H9 (cell line): ENCODE data around the gene FBLL1. TPM values are rescaled to one million over a fixed set of nuclear protein-coding genes. Genes with fewer than 3 reads are reported as not detected.

Source experiments
- DNase-seq: peaks from one replicate; pipeline ENCODE4 v3.0.0-alpha.2; 2017
- H2AFZ ChIP-seq: one replicate; pipeline ENCODE4 v1.6.1; 2013; ENCODE audit warnings: mild to moderate bottlenecking, low read length, control low read depth, moderate library complexity
- H2AK5ac ChIP-seq: 2 replicates; pipeline ENCODE4 v1.6.1; 2013; ENCODE audit warnings: low read length, control low read depth, mixed read lengths; ENCODE audit not compliant: insufficient read length
- H2BK120ac ChIP-seq: one replicate; pipeline ENCODE4 v1.6.1; 2013; ENCODE audit warnings: low read depth, mild to moderate bottlenecking, low read length, control low read depth, inconsistent platforms; ENCODE audit not compliant: poor library complexity, severe bottlenecking
- H2BK12ac ChIP-seq: 2 replicates; pipeline ENCODE4 v1.6.1; 2013; ENCODE audit warnings: low read length, control low read depth, mixed read lengths, low read depth; ENCODE audit not compliant: insufficient read length
- H2BK15ac ChIP-seq: 2 replicates; pipeline ENCODE4 v1.6.1; 2013; ENCODE audit warnings: low read depth, low read length, control low read depth
- H2BK20ac ChIP-seq: one replicate; pipeline ENCODE4 v1.6.1; 2013; ENCODE audit warnings: low read depth, mild to moderate bottlenecking, low read length, control low read depth, inconsistent platforms; ENCODE audit not compliant: poor library complexity, severe bottlenecking
- H2BK5ac ChIP-seq: 2 replicates; pipeline ENCODE4 v1.6.1; 2013; ENCODE audit warnings: low read length, control low read depth, mixed read lengths; ENCODE audit not compliant: insufficient read length
- H3K14ac ChIP-seq: 2 replicates; pipeline ENCODE4 v1.6.1; 2013; ENCODE audit warnings: low read length, control low read depth; ENCODE audit not compliant: insufficient read depth
- H3K18ac ChIP-seq: 2 replicates; pipeline ENCODE4 v1.6.1; 2013; ENCODE audit warnings: low read depth, mild to moderate bottlenecking, mixed read lengths, low read length, control low read depth; ENCODE audit not compliant: insufficient read length
- H3K23ac ChIP-seq: 2 replicates; pipeline ENCODE4 v1.6.1; 2013; ENCODE audit warnings: low read length, control low read depth, mixed read lengths, low read depth; ENCODE audit not compliant: insufficient read length
- H3K23me2 ChIP-seq: 2 replicates; pipeline ENCODE4 v1.6.1; 2013; ENCODE audit warnings: low read depth, mild to moderate bottlenecking, mixed read lengths, low read length, control low read depth; ENCODE audit not compliant: insufficient read length, poor library complexity, severe bottlenecking
- H3K27ac ChIP-seq: 2 replicates; pipeline ENCODE4 v1.5.1; 2013; ENCODE audit warnings: low read length, control low read depth, mixed read lengths, low read depth; ENCODE audit not compliant: insufficient read length
- H3K27me3 ChIP-seq: 2 replicates; pipeline ENCODE4 v1.6.1; 2013; ENCODE audit warnings: low read length, control low read depth, inconsistent platforms; ENCODE audit not compliant: insufficient read depth
- H3K4ac ChIP-seq: 2 replicates; pipeline ENCODE4 v1.6.1; 2013; ENCODE audit warnings: low read depth, mild to moderate bottlenecking, control low read depth, inconsistent platforms, low read length, moderate library complexity
- H3K4me1 ChIP-seq: 2 replicates; pipeline ENCODE4 v1.6.1; 2013; ENCODE audit warnings: low read length, control low read depth, inconsistent platforms; ENCODE audit not compliant: insufficient read depth
- H3K4me2 ChIP-seq: 2 replicates; pipeline ENCODE4 v1.6.1; 2013; ENCODE audit warnings: low read length, control low read depth, mixed read lengths; ENCODE audit not compliant: insufficient read length, insufficient read depth
- H3K56ac ChIP-seq: 2 replicates; pipeline ENCODE4 v1.6.1; 2013; ENCODE audit warnings: low read depth, mild to moderate bottlenecking, mixed read lengths, low read length, control low read depth; ENCODE audit not compliant: insufficient read length
- H3K79me1 ChIP-seq: 2 replicates; pipeline ENCODE4 v1.6.1; 2013; ENCODE audit warnings: low read depth, mild to moderate bottlenecking, moderate library complexity, low read length, control low read depth, inconsistent platforms; ENCODE audit not compliant: insufficient read depth, poor library complexity, severe bottlenecking
- H3K79me2 ChIP-seq: 2 replicates; pipeline ENCODE4 v1.6.1; 2013; ENCODE audit warnings: low read length, control low read depth, inconsistent platforms; ENCODE audit not compliant: insufficient read depth
- H3K9ac ChIP-seq: 2 replicates; pipeline ENCODE4 v1.6.1; 2013; ENCODE audit warnings: low read length, control low read depth, mixed read lengths; ENCODE audit not compliant: insufficient read length; ENCODE audit errors: extremely low read depth
- H3K9me3 ChIP-seq: one replicate; pipeline ENCODE4 v1.6.1; 2013; ENCODE audit warnings: low read depth, low read length, inconsistent platforms; ENCODE audit not compliant: control insufficient read depth
- H3T11ph ChIP-seq: one replicate; pipeline ENCODE4 v1.6.1; 2013; ENCODE audit warnings: mild to moderate bottlenecking, low read length, control low read depth, inconsistent platforms
- H4K20me1 ChIP-seq: one replicate; pipeline ENCODE4 v1.6.1; 2013; ENCODE audit not compliant: control insufficient read depth, insufficient read length, insufficient read depth
- H4K5ac ChIP-seq: 2 replicates; pipeline ENCODE4 v1.6.1; 2013; ENCODE audit warnings: low read depth, mild to moderate bottlenecking, mixed read lengths, low read length, control low read depth; ENCODE audit not compliant: insufficient read length
- H4K8ac ChIP-seq: replicated peaks from 2 replicates; pipeline ENCODE4 v1.6.1; 2013; ENCODE audit warnings: low read length, control low read depth, mixed read lengths, low read depth; ENCODE audit not compliant: insufficient read length
- H4K91ac ChIP-seq: 2 replicates; pipeline ENCODE4 v1.6.1; 2013; ENCODE audit warnings: low read depth, mild to moderate bottlenecking, moderate library complexity, mixed read lengths, low read length, control low read depth; ENCODE audit not compliant: insufficient read length
- H3K27ac Mint-ChIP-seq, 3 experiments: 2 replicates in 2 of 3; 3 replicates in 1 of 3; pipeline ENCODE4 v1.8.0; 2020 to 2021; ENCODE audit warnings: mixed read lengths in 3 of 3, mild to moderate bottlenecking in 1 of 3, moderate library complexity in 1 of 3
- H3K27me3 Mint-ChIP-seq: 2 replicates; pipeline ENCODE4 v1.8.0; 2021; ENCODE audit warnings: low read depth, mild to moderate bottlenecking, moderate library complexity, mixed read lengths
- H3K36me3 Mint-ChIP-seq, 3 experiments: 2 replicates in 2 of 3; 3 replicates in 1 of 3; pipeline ENCODE4 v1.8.0; 2020 to 2021; ENCODE audit warnings: low read depth in 3 of 3, mixed read lengths in 3 of 3; ENCODE audit not compliant: insufficient read depth in 1 of 3
- H3K4me1 Mint-ChIP-seq, 2 experiments: 2 replicates each; pipeline ENCODE4 v1.8.0; 2020; ENCODE audit warnings: mixed read lengths in 2 of 2
- H3K4me3 Mint-ChIP-seq, 2 experiments: 2 replicates in 1 of 2; 3 replicates in 1 of 2; pipeline ENCODE4 v1.8.0; 2020 to 2021; ENCODE audit warnings: mild to moderate bottlenecking in 2 of 2, mixed read lengths in 2 of 2, moderate library complexity in 1 of 2
- H3K9me3 Mint-ChIP-seq, 2 experiments: 2 replicates in 1 of 2; 3 replicates in 1 of 2; pipeline ENCODE4 v1.8.0; 2020; ENCODE audit warnings: mild to moderate bottlenecking in 2 of 2, mixed read lengths in 2 of 2, moderate library complexity in 1 of 2
- CTCF ChIP-seq: fragments of 200-600 bp; sonication (generic); conservative IDR thresholded peaks from 3 replicates; pipeline ENCODE4 v1.8.0; 2021; ENCODE audit warnings: antibody characterized with exemption, mild to moderate bottlenecking
- WGBS: extraction: QIAGEN DNeasy Blood & Tissue Kit; methylation state at CpG from one replicate; pipeline ENCODE4 v1.1.7; 2013; ENCODE audit warnings: missing lambda C conversion rate, low lambda C conversion rate, mixed read lengths; ENCODE audit not compliant: insufficient read length; ENCODE audit errors: extremely low coverage; 5-methylcytosine and 5-hydroxymethylcytosine counted together
- total RNA-seq: library from RNA; stranded (reverse); gene quantifications from 2 replicates; pipeline ENCODE4 v1.2.1, GENCODE V29; 2021

Gene FBLL1
- total RNA-seq, 1 experiment from 2014 or later = 3.6 TPM

- no peak overlapping the region for H2BK20ac ChIP-seq
- no peak overlapping the region for H3K4me2 ChIP-seq
- no peaks in the 10 kb centered on the region for H3K4me1 ChIP-seq
- H2BK120ac ChIP-seq = no peak overlapping the region
- no peak overlapping the region for H4K5ac ChIP-seq
- H3K9me3 ChIP-seq = no peaks in the 10 kb centered on the region
- no peaks in the 10 kb centered on the region for H4K20me1 ChIP-seq
- H3K4ac ChIP-seq = no peak overlapping the region
- H3T11ph ChIP-seq = no peak overlapping the region
- Mint-ChIP-seq H3K27me3 (no peaks in the 10 kb centered on the region), H3K27ac (no peak overlapping the region), H3K36me3 (peaks cover 52 to 90% (median 81%) of the 10 kb centered on the region in 3 experiments; a peak in 6 of 7 replicates), H3K4me1 (no peaks in the 10 kb centered on the region), H3K9me3 (no peaks in the 10 kb centered on the region), H3K4me3 (no peak overlapping the region)
- no peak overlapping the region for H3K56ac ChIP-seq
- no peak overlapping the region for H3K18ac ChIP-seq
- H4K91ac ChIP-seq = no peak overlapping the region
- H3K9ac ChIP-seq = no peak overlapping the region
- H2BK12ac ChIP-seq = no peak overlapping the region
- H3K23ac ChIP-seq = no peak overlapping the region
- no peak overlapping the region for H3K27ac ChIP-seq
- no peak overlapping the region for H2BK5ac ChIP-seq
- no peaks in the 10 kb centered on the region for H3K79me2 ChIP-seq
- no peak for TF ChIP-seq CTCF
- H3K14ac ChIP-seq = no peak overlapping the region
- no peak overlapping the region for H2AFZ ChIP-seq
- no peaks in the 10 kb centered on the region for H3K27me3 ChIP-seq
- H3K79me1 ChIP-seq = no peaks in the 10 kb centered on the region
- no peaks in the 10 kb centered on the region for H3K23me2 ChIP-seq
- no peak overlapping the region for H4K8ac ChIP-seq
- no CpG with 5 or more reads among the region's 5 CpGs for WGBS
- no peak for DNase-seq
- no peak overlapping the region for H2AK5ac ChIP-seq
- no peak overlapping the region for H2BK15ac ChIP-seq
Observed at GRCh38 chr5:168494057-168494555, 35.0 kb upstream of the FBLL1 start.
